GM23338 (cell line): Measurements from ENCODE around the gene STN1.

Experiments
- CREB1 ChIP-seq: fragments of 250-450 bp; sonication (Bioruptor Pico); IDR thresholded peaks from 2 replicates; pipeline ENCODE4 v1.5.0; 2020; ENCODE audit warnings: low read depth, mild to moderate bottlenecking, moderate library complexity
- EZH2 ChIP-seq: fragments of 200-600 bp; sonication (generic); IDR thresholded peaks from one replicate; pipeline ENCODE4 v1.8.0; 2017; ENCODE audit warnings: antibody characterized with exemption, mild to moderate bottlenecking, low read depth; ENCODE audit not compliant: unreplicated experiment
- TF ChIP-seq, protein P1 (sequence below), 2 experiments: fragments of 200-600 bp in 1 of 2; sonication (generic) in 1 of 2; conservative IDR thresholded peaks; 2 replicates each; pipeline versions ENCODE4 v1.5.1 to v1.6.1; 2016 to 2017; ENCODE audit warnings: antibody characterized with exemption in 2 of 2, low read depth in 2 of 2, mild to moderate bottlenecking in 2 of 2, moderate library complexity in 1 of 2
- TF ChIP-seq, protein P2 (sequence below): IDR thresholded peaks from 2 replicates; pipeline ENCODE4 v1.6.1; 2016; ENCODE audit warnings: antibody characterized with exemption
- TF ChIP-seq, protein P3 (sequence below): IDR thresholded peaks from one replicate; pipeline ENCODE4 v1.6.1; 2018; ENCODE audit warnings: antibody characterized with exemption; ENCODE audit not compliant: unreplicated experiment

DNA sequence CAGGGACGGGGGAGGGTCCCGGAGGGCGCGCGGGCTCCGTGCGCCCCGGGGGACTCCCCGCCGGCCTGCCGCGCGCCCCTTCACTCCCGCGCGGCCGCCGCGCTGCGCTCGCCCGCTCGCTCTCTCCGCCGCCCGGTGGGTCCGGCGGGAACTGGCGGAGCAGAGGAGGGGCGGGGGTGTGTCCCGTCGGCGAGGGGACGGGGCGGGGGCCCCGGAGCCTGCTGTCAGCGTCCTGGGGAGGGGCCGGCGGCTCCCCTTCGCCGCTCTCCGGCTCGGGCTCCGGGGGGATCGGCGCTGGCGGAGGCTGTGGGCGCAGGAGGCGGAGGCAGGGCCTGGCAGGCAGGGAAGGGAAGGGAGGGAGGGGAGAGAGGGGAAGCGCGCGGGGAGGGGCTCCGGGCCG, 62.6 kb downstream of the STN1 start, which contains the start of gene SH3PXD2A:
- TF ChIP-seq, protein P1, sequence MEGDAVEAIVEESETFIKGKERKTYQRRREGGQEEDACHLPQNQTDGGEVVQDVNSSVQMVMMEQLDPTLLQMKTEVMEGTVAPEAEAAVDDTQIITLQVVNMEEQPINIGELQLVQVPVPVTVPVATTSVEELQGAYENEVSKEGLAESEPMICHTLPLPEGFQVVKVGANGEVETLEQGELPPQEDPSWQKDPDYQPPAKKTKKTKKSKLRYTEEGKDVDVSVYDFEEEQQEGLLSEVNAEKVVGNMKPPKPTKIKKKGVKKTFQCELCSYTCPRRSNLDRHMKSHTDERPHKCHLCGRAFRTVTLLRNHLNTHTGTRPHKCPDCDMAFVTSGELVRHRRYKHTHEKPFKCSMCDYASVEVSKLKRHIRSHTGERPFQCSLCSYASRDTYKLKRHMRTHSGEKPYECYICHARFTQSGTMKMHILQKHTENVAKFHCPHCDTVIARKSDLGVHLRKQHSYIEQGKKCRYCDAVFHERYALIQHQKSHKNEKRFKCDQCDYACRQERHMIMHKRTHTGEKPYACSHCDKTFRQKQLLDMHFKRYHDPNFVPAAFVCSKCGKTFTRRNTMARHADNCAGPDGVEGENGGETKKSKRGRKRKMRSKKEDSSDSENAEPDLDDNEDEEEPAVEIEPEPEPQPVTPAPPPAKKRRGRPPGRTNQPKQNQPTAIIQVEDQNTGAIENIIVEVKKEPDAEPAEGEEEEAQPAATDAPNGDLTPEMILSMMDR (conservative IDR thresholded peaks at IDR 0.05; ENCODE audit: low read depth in 2 of 2), result no peak
- TF ChIP-seq, protein P2, sequence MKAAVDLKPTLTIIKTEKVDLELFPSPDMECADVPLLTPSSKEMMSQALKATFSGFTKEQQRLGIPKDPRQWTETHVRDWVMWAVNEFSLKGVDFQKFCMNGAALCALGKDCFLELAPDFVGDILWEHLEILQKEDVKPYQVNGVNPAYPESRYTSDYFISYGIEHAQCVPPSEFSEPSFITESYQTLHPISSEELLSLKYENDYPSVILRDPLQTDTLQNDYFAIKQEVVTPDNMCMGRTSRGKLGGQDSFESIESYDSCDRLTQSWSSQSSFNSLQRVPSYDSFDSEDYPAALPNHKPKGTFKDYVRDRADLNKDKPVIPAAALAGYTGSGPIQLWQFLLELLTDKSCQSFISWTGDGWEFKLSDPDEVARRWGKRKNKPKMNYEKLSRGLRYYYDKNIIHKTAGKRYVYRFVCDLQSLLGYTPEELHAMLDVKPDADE, result no peak
- TF ChIP-seq EZH2 (no peak), CREB1 (no peak)
- TF ChIP-seq, protein P3, sequence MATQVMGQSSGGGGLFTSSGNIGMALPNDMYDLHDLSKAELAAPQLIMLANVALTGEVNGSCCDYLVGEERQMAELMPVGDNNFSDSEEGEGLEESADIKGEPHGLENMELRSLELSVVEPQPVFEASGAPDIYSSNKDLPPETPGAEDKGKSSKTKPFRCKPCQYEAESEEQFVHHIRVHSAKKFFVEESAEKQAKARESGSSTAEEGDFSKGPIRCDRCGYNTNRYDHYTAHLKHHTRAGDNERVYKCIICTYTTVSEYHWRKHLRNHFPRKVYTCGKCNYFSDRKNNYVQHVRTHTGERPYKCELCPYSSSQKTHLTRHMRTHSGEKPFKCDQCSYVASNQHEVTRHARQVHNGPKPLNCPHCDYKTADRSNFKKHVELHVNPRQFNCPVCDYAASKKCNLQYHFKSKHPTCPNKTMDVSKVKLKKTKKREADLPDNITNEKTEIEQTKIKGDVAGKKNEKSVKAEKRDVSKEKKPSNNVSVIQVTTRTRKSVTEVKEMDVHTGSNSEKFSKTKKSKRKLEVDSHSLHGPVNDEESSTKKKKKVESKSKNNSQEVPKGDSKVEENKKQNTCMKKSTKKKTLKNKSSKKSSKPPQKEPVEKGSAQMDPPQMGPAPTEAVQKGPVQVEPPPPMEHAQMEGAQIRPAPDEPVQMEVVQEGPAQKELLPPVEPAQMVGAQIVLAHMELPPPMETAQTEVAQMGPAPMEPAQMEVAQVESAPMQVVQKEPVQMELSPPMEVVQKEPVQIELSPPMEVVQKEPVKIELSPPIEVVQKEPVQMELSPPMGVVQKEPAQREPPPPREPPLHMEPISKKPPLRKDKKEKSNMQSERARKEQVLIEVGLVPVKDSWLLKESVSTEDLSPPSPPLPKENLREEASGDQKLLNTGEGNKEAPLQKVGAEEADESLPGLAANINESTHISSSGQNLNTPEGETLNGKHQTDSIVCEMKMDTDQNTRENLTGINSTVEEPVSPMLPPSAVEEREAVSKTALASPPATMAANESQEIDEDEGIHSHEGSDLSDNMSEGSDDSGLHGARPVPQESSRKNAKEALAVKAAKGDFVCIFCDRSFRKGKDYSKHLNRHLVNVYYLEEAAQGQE, result no peak
